ENCODE measurements around the gene DKK2. TPM values are rescaled to one million over a fixed set of nuclear protein-coding genes. Genes with fewer than 3 reads are reported as not detected.

The DKK2 gene
- total RNA-seq: 0.85 TPM
- 0.91 TPM for polyA plus RNA-seq
- long read RNA-seq, donor 1: 0 reads
- long read RNA-seq, donor 2: 0 reads
- long read RNA-seq, donor 3: 0 reads
- long read RNA-seq, donor 4: 0 reads
- long read RNA-seq, donor 5, partial matches to known transcripts: 0 of 1 reads
- long read RNA-seq, donor 5, other reads (novel, unspliced or antisense): 0 of 1 reads
- long read RNA-seq, donor 6, partial matches to known transcripts: 0 of 1 reads
- long read RNA-seq, donor 6, other reads (novel, unspliced or antisense): 0 of 1 reads
- long read RNA-seq, donor 7: 0 reads
- long read RNA-seq, donor 8: 0 reads
- long read RNA-seq, donor 9, partial matches to known transcripts: 0 of 1 reads
- long read RNA-seq, donor 9, other reads (novel, unspliced or antisense): 0 of 1 reads
- long read RNA-seq, donor 10: 0 reads

- peaks cover 37 to 55% of the 10 kb centered on the region in 2 donors for H3K27me3 ChIP-seq (ENCODE audit: control insufficient read depth in 2 of 2, insufficient read depth in 1 of 2, low read length in 1 of 2)
- under 1% methylated on average over 40 of the region's 40 CpGs for WGBS
- no peak within 1 kb of the TSS for H3K27ac ChIP-seq (ENCODE audit: low read depth in 1 of 2, low read length in 1 of 2)
- H3K4me1 ChIP-seq (ENCODE audit: control insufficient read depth in 2 of 2, insufficient read depth in 2 of 2, low read length in 2 of 2): peaks cover 0 to 32% of the 10 kb centered on the region in 2 donors
- H3K36me3 ChIP-seq (ENCODE audit: control insufficient read depth in 2 of 2, insufficient read depth in 2 of 2, low read length in 1 of 2): no peaks in the 10 kb centered on the region
- H3K4me3 ChIP-seq (ENCODE audit: low read length in 2 of 2): peak within 1 kb of the TSS; percentile 21 to 38
- no peaks in the 10 kb centered on the region for H3K9me3 ChIP-seq (ENCODE audit: control insufficient read depth in 2 of 2, insufficient read depth in 1 of 2, low read length in 1 of 2)
- peak in 2 of 9 donors; percentile 18 to 57 for DNase-seq (ENCODE audit: low read depth in 6 of 9, low spot score in 9 of 9)
Observed at GRCh38 chr4:107035819-107036583, at the start of gene DKK2. TSS of gene DKK2 (minus strand) at chr4:107036313. CDS start at chr4:107035591, 722 bp downstream.

DNA sequence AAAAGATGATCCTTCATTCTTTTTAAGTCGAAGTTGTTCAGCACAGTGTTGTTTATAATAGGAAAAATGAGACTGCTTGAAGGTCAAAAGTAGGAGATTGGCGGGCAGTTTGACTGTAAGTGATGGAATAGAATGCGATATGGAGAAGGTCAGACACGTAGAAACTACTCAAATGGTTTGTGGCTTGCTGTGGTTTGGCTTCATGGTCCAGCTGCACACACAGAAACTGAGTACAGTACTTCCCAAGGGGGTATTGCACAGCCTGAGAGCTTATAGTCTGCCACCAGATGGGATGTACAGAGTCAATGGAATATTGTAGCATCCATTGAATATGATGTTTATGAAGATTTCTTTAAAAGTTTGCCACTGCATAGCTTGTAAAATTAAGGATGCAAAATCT lies 41.1 kb upstream of the DKK2 start:
- Histone ChIP-seq H3K36me3 (ENCODE audit: control insufficient read depth in 2 of 2, insufficient read depth in 2 of 2, low read length in 1 of 2) (no peaks in the 10 kb centered on the region), H3K9me3 (ENCODE audit: control insufficient read depth in 2 of 2, insufficient read depth in 1 of 2, low read length in 1 of 2) (no peaks in the 10 kb centered on the region), H3K27me3 (ENCODE audit: control insufficient read depth in 2 of 2, insufficient read depth in 1 of 2, low read length in 1 of 2) (no peaks in the 10 kb centered on the region), H3K27ac (ENCODE audit: low read depth in 1 of 2, low read length in 1 of 2) (no peak overlapping the region), H3K4me1 (ENCODE audit: control insufficient read depth in 2 of 2, insufficient read depth in 2 of 2, low read length in 2 of 2) (no peaks in the 10 kb centered on the region), H3K4me3 (ENCODE audit: low read length in 2 of 2) (no peak overlapping the region)
- DNase-seq (ENCODE audit: low read depth in 6 of 9, low spot score in 9 of 9): no peak
- 93% methylated on average over 4 of the region's 4 CpGs for WGBS

DNA sequence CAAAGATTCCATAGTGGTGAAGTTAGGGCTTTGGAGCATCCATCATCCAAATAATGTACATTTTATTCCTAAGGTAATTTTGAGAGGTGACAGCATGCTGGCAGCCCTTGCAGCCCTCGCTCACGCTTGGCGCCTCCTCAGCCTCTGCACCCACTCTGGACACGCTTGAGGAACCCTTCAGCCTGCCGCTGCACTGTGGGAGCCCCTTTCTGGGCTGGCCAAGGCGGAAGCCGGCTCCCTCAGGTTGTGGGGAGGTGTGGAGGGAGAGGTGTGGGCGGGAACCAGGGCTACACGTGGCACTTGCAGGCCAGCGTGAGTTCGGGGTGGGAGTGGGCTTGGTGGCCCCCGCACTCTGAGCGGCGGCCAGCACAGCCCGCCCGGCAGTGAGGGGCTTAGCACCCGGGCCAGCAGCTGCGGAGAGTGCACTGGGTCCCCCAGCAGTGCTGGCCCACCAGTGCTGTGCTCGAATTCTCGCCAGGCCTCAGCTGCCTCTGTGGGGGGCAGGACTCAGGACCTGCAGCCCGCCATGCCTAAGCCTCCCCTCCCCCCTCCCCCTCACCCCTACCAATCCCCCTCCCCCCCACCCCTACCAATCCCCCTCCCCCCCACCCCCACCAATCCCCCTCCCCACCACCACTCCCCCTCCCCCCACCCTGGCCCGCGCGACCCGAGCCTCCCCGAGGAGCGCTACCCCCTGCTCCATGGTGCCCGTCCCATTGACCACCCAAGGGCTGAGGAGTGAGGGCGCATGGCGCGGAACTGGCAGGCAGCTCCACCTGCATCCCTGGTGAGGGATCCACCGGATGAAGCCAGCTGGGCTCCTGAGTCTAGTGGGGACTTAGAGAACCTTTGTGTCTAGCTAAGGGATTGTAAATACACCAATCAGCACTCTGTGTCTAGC lies 37.0 kb upstream of the DKK2 start:
- WGBS: 95% methylated on average over 32 of the region's 32 CpGs
- Histone ChIP-seq H3K9me3 (ENCODE audit: control insufficient read depth in 2 of 2, insufficient read depth in 1 of 2, low read length in 1 of 2) (no peaks in the 10 kb centered on the region), H3K4me3 (ENCODE audit: low read length in 2 of 2) (no peak overlapping the region), H3K27ac (ENCODE audit: low read depth in 1 of 2, low read length in 1 of 2) (no peak overlapping the region), H3K27me3 (ENCODE audit: control insufficient read depth in 2 of 2, insufficient read depth in 1 of 2, low read length in 1 of 2) (no peaks in the 10 kb centered on the region), H3K4me1 (ENCODE audit: control insufficient read depth in 2 of 2, insufficient read depth in 2 of 2, low read length in 2 of 2) (no peaks in the 10 kb centered on the region), H3K36me3 (ENCODE audit: control insufficient read depth in 2 of 2, insufficient read depth in 2 of 2, low read length in 1 of 2) (no peaks in the 10 kb centered on the region)
- no peak for DNase-seq (ENCODE audit: low read depth in 6 of 9, low spot score in 9 of 9)

DNA sequence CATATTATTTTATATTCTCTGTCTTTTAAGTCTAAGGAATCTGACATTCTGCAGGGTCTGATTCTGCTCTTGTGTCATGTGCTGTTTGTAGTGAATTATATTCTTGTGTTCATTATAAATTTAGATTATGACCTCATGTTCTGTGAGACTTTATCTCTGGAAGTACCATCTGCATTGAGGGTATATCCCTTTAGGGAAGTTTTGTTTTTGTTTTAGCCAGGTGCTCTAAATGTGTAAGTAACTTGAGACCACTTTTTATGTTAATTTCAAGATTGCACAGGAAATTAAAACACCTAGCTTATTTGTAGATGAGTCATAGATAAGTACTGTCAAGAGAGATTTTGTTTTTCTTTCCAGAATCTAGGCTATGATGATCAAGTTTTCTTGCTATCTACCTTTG lies 35.0 kb upstream of the DKK2 start:
- H3K4me3 ChIP-seq (ENCODE audit: low read length in 2 of 2): no peak overlapping the region
- no peaks in the 10 kb centered on the region for H3K27me3 ChIP-seq (ENCODE audit: control insufficient read depth in 2 of 2, insufficient read depth in 1 of 2, low read length in 1 of 2)
- no peaks in the 10 kb centered on the region for H3K4me1 ChIP-seq (ENCODE audit: control insufficient read depth in 2 of 2, insufficient read depth in 2 of 2, low read length in 2 of 2)
- DNase-seq (ENCODE audit: low read depth in 6 of 9, low spot score in 9 of 9): no peak
- H3K36me3 ChIP-seq (ENCODE audit: control insufficient read depth in 2 of 2, insufficient read depth in 2 of 2, low read length in 1 of 2): no peaks in the 10 kb centered on the region
- no peaks in the 10 kb centered on the region for H3K9me3 ChIP-seq (ENCODE audit: control insufficient read depth in 2 of 2, insufficient read depth in 1 of 2, low read length in 1 of 2)
- no peak overlapping the region for H3K27ac ChIP-seq (ENCODE audit: low read depth in 1 of 2, low read length in 1 of 2)

GRCh38 chr4:107069049-107069448 lies 32.9 kb upstream of the DKK2 start:
- no peak overlapping the region for H3K4me3 ChIP-seq (ENCODE audit: low read length in 2 of 2)
- DNase-seq (ENCODE audit: low read depth in 6 of 9, low spot score in 9 of 9): no peak
- H3K4me1 ChIP-seq (ENCODE audit: control insufficient read depth in 2 of 2, insufficient read depth in 2 of 2, low read length in 2 of 2): no peaks in the 10 kb centered on the region
- no peaks in the 10 kb centered on the region for H3K9me3 ChIP-seq (ENCODE audit: control insufficient read depth in 2 of 2, insufficient read depth in 1 of 2, low read length in 1 of 2)
- no peak overlapping the region for H3K27ac ChIP-seq (ENCODE audit: low read depth in 1 of 2, low read length in 1 of 2)
- H3K27me3 ChIP-seq (ENCODE audit: control insufficient read depth in 2 of 2, insufficient read depth in 1 of 2, low read length in 1 of 2): no peaks in the 10 kb centered on the region
- WGBS: 92% methylated on average over 3 of the region's 3 CpGs
- H3K36me3 ChIP-seq (ENCODE audit: control insufficient read depth in 2 of 2, insufficient read depth in 2 of 2, low read length in 1 of 2): no peaks in the 10 kb centered on the region

- Histone ChIP-seq H3K4me1 (ENCODE audit: control insufficient read depth in 2 of 2, insufficient read depth in 2 of 2, low read length in 2 of 2) (no peaks in the 10 kb centered on the region), H3K27me3 (ENCODE audit: control insufficient read depth in 2 of 2, insufficient read depth in 1 of 2, low read length in 1 of 2) (no peaks in the 10 kb centered on the region), H3K9me3 (ENCODE audit: control insufficient read depth in 2 of 2, insufficient read depth in 1 of 2, low read length in 1 of 2) (no peaks in the 10 kb centered on the region), H3K36me3 (ENCODE audit: control insufficient read depth in 2 of 2, insufficient read depth in 2 of 2, low read length in 1 of 2) (no peaks in the 10 kb centered on the region), H3K4me3 (ENCODE audit: low read length in 2 of 2) (no peak overlapping the region), H3K27ac (ENCODE audit: low read depth in 1 of 2, low read length in 1 of 2) (no peak overlapping the region)
- 96% methylated on average over 1 of the region's 1 CpG for WGBS
- DNase-seq (ENCODE audit: low read depth in 6 of 9, low spot score in 9 of 9): no peak
Observed at GRCh38 chr4:107068116-107068515, 32.0 kb upstream of the DKK2 start.

GRCh38 chr4:107066621-107067020 lies 30.5 kb upstream of the DKK2 start:
- Histone ChIP-seq H3K27me3 (ENCODE audit: control insufficient read depth in 2 of 2, insufficient read depth in 1 of 2, low read length in 1 of 2) (no peaks in the 10 kb centered on the region), H3K4me3 (ENCODE audit: low read length in 2 of 2) (no peak overlapping the region), H3K36me3 (ENCODE audit: control insufficient read depth in 2 of 2, insufficient read depth in 2 of 2, low read length in 1 of 2) (no peaks in the 10 kb centered on the region), H3K4me1 (ENCODE audit: control insufficient read depth in 2 of 2, insufficient read depth in 2 of 2, low read length in 2 of 2) (no peaks in the 10 kb centered on the region), H3K27ac (ENCODE audit: low read depth in 1 of 2, low read length in 1 of 2) (no peak overlapping the region), H3K9me3 (ENCODE audit: control insufficient read depth in 2 of 2, insufficient read depth in 1 of 2, low read length in 1 of 2) (no peaks in the 10 kb centered on the region)
- DNase-seq (ENCODE audit: low read depth in 6 of 9, low spot score in 9 of 9): no peak
- WGBS: 98% methylated on average over 1 of the region's 1 CpG

DNA sequence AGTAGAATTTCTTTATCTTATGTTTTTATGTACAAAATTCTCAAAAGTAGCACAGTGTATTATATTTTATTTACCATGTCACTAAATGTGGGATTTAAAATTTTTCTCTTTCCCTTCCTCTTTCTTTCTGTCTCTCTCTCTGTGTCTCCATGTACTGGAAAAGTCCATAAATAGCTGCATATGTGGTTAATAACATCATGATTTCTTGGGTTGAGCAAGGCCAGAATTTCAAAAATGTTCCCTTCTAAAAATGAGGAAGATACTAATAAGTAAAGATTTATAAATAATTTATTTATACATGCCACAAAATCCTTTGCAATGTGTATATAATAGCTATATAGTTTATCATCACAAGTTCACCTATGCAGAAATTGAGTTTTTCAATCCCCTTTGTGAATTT lies 29.1 kb upstream of the DKK2 start:
- no peak overlapping the region for H3K27ac ChIP-seq (ENCODE audit: low read depth in 1 of 2, low read length in 1 of 2)
- no peaks in the 10 kb centered on the region for H3K4me1 ChIP-seq (ENCODE audit: control insufficient read depth in 2 of 2, insufficient read depth in 2 of 2, low read length in 2 of 2)
- H3K9me3 ChIP-seq (ENCODE audit: control insufficient read depth in 2 of 2, insufficient read depth in 1 of 2, low read length in 1 of 2): no peaks in the 10 kb centered on the region
- DNase-seq (ENCODE audit: low read depth in 6 of 9, low spot score in 9 of 9): no peak
- no peaks in the 10 kb centered on the region for H3K36me3 ChIP-seq (ENCODE audit: control insufficient read depth in 2 of 2, insufficient read depth in 2 of 2, low read length in 1 of 2)
- no peaks in the 10 kb centered on the region for H3K27me3 ChIP-seq (ENCODE audit: control insufficient read depth in 2 of 2, insufficient read depth in 1 of 2, low read length in 1 of 2)
- H3K4me3 ChIP-seq (ENCODE audit: low read length in 2 of 2): no peak overlapping the region

- Histone ChIP-seq H3K36me3 (ENCODE audit: control insufficient read depth in 2 of 2, insufficient read depth in 2 of 2, low read length in 1 of 2) (no peaks in the 10 kb centered on the region), H3K9me3 (ENCODE audit: control insufficient read depth in 2 of 2, insufficient read depth in 1 of 2, low read length in 1 of 2) (no peaks in the 10 kb centered on the region), H3K27ac (ENCODE audit: low read depth in 1 of 2, low read length in 1 of 2) (no peak overlapping the region), H3K4me3 (ENCODE audit: low read length in 2 of 2) (no peak overlapping the region), H3K27me3 (ENCODE audit: control insufficient read depth in 2 of 2, insufficient read depth in 1 of 2, low read length in 1 of 2) (no peaks in the 10 kb centered on the region), H3K4me1 (ENCODE audit: control insufficient read depth in 2 of 2, insufficient read depth in 2 of 2, low read length in 2 of 2) (no peaks in the 10 kb centered on the region)
- 97% methylated on average over 6 of the region's 6 CpGs for WGBS
- no peak for DNase-seq (ENCODE audit: low read depth in 6 of 9, low spot score in 9 of 9)
Observed at GRCh38 chr4:107060388-107060787, 24.3 kb upstream of the DKK2 start.

All from thymus (tissue), 14 donors.